ENCODE data around the gene PABPC1L.

DNA sequence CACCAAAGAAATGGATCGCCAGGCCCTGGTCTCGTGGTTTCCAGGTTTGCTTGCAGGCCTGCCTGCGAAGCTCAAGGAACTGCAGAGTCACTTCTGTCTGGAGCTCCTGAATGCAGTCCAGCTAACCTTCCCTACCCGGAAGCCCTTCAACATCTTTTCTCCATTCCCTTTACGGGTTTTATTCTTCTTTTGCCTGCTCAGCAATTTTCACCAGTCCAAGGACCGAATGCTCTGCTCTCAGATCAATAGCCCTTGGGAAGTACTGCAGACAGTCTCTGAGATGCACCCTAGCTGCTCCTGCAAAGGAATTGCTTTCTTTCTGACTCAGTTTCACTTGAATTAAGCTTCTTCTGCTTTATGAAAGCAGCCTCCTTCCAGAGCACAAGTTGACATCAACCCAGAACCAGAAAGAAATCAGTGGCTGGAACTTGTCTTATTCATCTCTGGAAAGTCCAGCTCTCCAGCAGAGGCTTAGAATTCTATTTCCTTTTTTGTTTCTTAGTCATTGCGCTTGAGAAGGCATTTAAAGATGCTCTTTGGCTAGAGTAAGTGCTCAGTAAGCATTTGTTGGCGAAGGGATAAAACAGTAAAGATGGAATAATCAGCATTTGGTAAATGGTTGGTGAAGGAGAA is 43.0 kb upstream of the PABPC1L start:
- TF ChIP-seq, protein P1, sequence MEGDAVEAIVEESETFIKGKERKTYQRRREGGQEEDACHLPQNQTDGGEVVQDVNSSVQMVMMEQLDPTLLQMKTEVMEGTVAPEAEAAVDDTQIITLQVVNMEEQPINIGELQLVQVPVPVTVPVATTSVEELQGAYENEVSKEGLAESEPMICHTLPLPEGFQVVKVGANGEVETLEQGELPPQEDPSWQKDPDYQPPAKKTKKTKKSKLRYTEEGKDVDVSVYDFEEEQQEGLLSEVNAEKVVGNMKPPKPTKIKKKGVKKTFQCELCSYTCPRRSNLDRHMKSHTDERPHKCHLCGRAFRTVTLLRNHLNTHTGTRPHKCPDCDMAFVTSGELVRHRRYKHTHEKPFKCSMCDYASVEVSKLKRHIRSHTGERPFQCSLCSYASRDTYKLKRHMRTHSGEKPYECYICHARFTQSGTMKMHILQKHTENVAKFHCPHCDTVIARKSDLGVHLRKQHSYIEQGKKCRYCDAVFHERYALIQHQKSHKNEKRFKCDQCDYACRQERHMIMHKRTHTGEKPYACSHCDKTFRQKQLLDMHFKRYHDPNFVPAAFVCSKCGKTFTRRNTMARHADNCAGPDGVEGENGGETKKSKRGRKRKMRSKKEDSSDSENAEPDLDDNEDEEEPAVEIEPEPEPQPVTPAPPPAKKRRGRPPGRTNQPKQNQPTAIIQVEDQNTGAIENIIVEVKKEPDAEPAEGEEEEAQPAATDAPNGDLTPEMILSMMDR (conservative IDR thresholded peaks at IDR 0.05), result no peak
- no peak for TF ChIP-seq ZFX (IDR thresholded peaks at IDR 0.05)

All from C4-2B (cell line).